Measurements from ENCODE around the gene BTBD1.
"Not testable (repeated sequence)": the region's sequence is repeated elsewhere in the genome, so short reads cannot be mapped to it uniquely, and the experiment has no call there.

The BTBD1 gene

DNA sequence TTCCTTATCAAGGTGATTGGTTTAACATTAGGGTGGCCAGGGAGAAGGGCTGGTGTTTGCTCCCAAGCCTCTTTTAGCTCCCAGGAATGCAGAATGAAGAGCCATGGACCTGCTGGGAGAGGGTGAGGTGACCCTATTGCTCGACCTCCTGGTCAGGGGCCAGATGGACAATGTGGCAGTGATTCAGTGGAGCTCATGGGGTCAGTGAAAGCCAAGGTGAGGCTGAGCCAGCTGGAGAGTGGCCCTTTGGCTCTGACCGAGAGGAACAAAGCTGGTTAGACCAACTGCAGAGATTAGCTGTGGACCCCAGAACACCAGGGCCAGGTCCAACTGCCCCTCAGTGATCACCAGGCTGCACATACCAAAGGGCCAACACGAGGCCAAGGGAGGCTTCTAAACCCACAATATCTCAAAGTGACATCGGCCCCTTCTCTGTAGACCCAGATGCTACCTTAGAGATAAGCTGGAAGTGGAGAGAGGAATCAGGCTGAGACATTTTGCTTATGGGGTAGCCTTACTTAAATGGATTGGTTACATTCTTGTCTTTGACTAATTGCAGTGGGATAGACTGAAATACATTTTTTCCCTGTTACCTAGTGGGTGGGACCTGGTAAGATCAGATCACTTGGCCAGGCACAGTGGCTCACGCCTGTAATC, 15.8 kb upstream of the BTBD1 start:
- TF ChIP-seq, protein P1, sequence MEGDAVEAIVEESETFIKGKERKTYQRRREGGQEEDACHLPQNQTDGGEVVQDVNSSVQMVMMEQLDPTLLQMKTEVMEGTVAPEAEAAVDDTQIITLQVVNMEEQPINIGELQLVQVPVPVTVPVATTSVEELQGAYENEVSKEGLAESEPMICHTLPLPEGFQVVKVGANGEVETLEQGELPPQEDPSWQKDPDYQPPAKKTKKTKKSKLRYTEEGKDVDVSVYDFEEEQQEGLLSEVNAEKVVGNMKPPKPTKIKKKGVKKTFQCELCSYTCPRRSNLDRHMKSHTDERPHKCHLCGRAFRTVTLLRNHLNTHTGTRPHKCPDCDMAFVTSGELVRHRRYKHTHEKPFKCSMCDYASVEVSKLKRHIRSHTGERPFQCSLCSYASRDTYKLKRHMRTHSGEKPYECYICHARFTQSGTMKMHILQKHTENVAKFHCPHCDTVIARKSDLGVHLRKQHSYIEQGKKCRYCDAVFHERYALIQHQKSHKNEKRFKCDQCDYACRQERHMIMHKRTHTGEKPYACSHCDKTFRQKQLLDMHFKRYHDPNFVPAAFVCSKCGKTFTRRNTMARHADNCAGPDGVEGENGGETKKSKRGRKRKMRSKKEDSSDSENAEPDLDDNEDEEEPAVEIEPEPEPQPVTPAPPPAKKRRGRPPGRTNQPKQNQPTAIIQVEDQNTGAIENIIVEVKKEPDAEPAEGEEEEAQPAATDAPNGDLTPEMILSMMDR (IDR thresholded peaks at IDR 0.05; ENCODE audit: low read depth, low read length), result no peak
- no peak for DNase-seq (ENCODE audit: low read depth, low spot score)
- no peak overlapping the region for H3K4me3 ChIP-seq (ENCODE audit: low read depth, low read length)
- in situ Hi-C loops (cut with HindIII; ENCODE audit: low sequenced_read_pairs), result no loop called here

- in situ Hi-C loops (cut with HindIII; ENCODE audit: low sequenced_read_pairs), result no loop called here
- H3K4me3 ChIP-seq (ENCODE audit: low read depth, low read length), result no peak overlapping the region
- no peak for DNase-seq (ENCODE audit: low read depth, low spot score)
- TF ChIP-seq, protein P1 (IDR thresholded peaks at IDR 0.05; ENCODE audit: low read depth, low read length), result no peak
Observed at GRCh38 chr15:83081256-83082014, 14.4 kb upstream of the BTBD1 start.

DNA sequence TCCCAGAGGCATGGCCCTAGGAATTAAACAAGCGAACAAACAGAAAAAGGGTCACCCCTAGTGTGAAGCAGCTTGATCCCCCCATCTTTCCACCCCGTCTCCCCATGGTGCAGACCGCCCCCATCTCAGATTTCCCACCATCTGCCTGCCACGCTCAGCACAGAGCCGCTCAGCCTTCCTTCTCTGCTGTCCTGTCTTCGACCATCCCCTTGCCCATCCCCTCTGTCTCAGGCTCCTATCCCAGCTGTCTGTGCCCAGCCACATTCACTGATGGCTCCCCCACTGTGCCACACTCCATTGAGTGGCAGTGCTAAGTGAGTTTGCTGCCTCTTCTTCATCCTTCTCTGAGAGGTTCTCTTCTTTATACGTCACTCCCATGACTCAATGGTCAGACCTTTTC, 11.7 kb upstream of the BTBD1 start:
- H3K4me3 ChIP-seq (ENCODE audit: low read depth, low read length), result no peak overlapping the region
- TF ChIP-seq, protein P1 (IDR thresholded peaks at IDR 0.05; ENCODE audit: low read depth, low read length), result no peak
- DNase-seq (ENCODE audit: low read depth, low spot score), result no peak
- in situ Hi-C loops (cut with HindIII; ENCODE audit: low sequenced_read_pairs), result no loop called here

DNA sequence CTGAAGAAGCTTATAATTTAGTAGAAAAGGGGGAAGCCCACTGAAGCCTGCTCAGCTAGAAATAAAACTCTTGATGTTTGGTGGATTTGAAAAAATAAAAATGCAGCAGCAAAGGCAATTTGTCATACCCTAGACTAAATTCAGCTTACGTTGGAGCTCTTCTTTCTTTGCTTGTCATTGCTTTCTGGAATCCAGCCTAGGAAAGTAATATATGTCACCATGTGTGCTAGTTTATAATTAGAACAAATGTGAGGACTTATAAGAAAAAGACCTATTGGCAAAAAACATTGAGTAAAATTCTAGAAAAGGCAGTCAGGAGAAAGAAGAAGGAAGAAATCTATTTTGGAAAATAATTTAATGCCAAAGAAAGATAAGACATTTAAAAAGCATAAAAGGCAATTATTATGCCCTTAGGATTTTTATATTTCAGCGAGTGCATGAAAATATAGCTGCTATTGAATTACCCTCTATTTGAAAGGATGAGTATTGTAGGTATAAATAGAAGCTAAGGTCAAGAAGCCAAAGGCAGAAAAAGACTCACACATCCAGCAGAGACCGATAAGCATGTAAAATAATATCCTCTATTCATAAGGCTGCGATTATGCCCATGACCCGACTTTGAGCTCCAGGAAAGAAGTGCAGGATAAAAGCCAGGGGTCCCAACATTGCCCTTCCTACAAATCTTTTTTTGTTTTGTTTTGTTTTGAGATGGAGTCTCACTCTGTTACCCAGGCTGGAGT, 10.6 kb upstream of the BTBD1 start:
- DNase-seq (ENCODE audit: low read depth, low spot score), result no peak
- H3K4me3 ChIP-seq (ENCODE audit: low read depth, low read length), result no peak overlapping the region
- in situ Hi-C loops (cut with HindIII; ENCODE audit: low sequenced_read_pairs), result no loop called here
- TF ChIP-seq, protein P1 (IDR thresholded peaks at IDR 0.05; ENCODE audit: low read depth, low read length), result no peak

GRCh38 chr15:83069211-83069642, 2.2 kb upstream of the BTBD1 start:
- DNase-seq (ENCODE audit: low read depth, low spot score); in situ Hi-C loops (cut with HindIII; ENCODE audit: low sequenced_read_pairs); H3K4me3 ChIP-seq (ENCODE audit: low read depth, low read length): not testable (repeated sequence)

- TF ChIP-seq, protein P1 (IDR thresholded peaks at IDR 0.05; ENCODE audit: low read depth, low read length), result no peak
- in situ Hi-C loops (cut with HindIII; ENCODE audit: low sequenced_read_pairs), result no loop called here
- H3K4me3 ChIP-seq (ENCODE audit: low read depth, low read length), result no peak overlapping the region
- DNase-seq (ENCODE audit: low read depth, low spot score), result no peak
Observed at GRCh38 chr15:83068054-83068453, 1.0 kb upstream of the BTBD1 start.

DNA sequence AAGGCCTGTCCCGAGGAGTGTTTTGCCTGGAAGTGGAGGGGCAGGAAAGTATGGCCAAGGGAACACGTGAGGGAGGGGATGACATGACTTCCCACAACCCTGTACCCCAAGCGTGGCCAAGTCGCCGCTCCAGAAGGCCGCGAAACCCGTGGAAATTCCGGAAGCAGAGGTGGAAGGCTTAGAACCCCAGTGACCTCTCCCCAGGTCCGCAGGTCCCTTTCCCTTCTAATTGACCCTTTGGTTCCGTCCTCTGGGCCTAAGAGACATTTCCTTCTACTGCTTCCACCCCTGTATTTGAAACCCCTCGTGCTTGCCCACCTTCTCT, 548 bp upstream of the BTBD1 start:
- TF ChIP-seq, protein P1 (IDR thresholded peaks at IDR 0.05; ENCODE audit: low read depth, low read length), result no peak
- DNase-seq (ENCODE audit: low read depth, low spot score), result no peak
- in situ Hi-C loops (cut with HindIII; ENCODE audit: low sequenced_read_pairs), result no loop called here
- H3K4me3 ChIP-seq (ENCODE audit: low read depth, low read length), result peak overlapping the region; percentile 85

Measured in astrocyte of the spinal cord (primary cell).